ENCODE results near the gene POU3F2.
A peak's percentile ranks its signal among the peaks of the same experiment; 100 is the strongest.

POU3F2 gene

GRCh38 chr6:98839781-98840361, 5.5 kb downstream of the POU3F2 start:
- H3K9ac ChIP-seq (ENCODE audit: low read length) = no peak overlapping the region
- H3K27ac ChIP-seq (ENCODE audit: low read depth, low read length) = no peak overlapping the region
- H3K4me3 ChIP-seq (ENCODE audit: low read depth in 1 of 2, low read length in 2 of 2) = no peak overlapping the region
- H3K36me3 ChIP-seq (ENCODE audit: insufficient read depth, low read length) = no peaks in the 10 kb centered on the region
- no peaks in the 10 kb centered on the region for H3K9me3 ChIP-seq (ENCODE audit: low read length)
- peaks cover 13% of the 10 kb centered on the region for H3K4me1 ChIP-seq (ENCODE audit: insufficient read depth, low read length)
- peaks cover 88 to 98% of the 10 kb centered on the region in 2 donors for H3K27me3 ChIP-seq (ENCODE audit: control insufficient read depth in 1 of 2, insufficient read depth in 2 of 2, low read length in 2 of 2)

- H3K9ac ChIP-seq (ENCODE audit: low read length) = no peak overlapping the region
- H3K9me3 ChIP-seq (ENCODE audit: low read length) = no peaks in the 10 kb centered on the region
- no peak overlapping the region for H3K4me3 ChIP-seq (ENCODE audit: low read depth in 1 of 2, low read length in 2 of 2)
- H3K27ac ChIP-seq (ENCODE audit: low read depth, low read length) = no peak overlapping the region
- no peaks in the 10 kb centered on the region for H3K36me3 ChIP-seq (ENCODE audit: insufficient read depth, low read length)
- H3K27me3 ChIP-seq (ENCODE audit: control insufficient read depth in 1 of 2, insufficient read depth in 2 of 2, low read length in 2 of 2) = peaks cover 93 to 99% of the 10 kb centered on the region in 2 donors
- H3K4me1 ChIP-seq (ENCODE audit: insufficient read depth, low read length) = peaks cover 15% of the 10 kb centered on the region
Measured at GRCh38 chr6:98840385-98840784, 6.0 kb downstream of the POU3F2 start.

- H3K27ac ChIP-seq (ENCODE audit: low read depth, low read length) = no peak overlapping the region
- peaks cover 94 to 99% of the 10 kb centered on the region in 2 donors for H3K27me3 ChIP-seq (ENCODE audit: control insufficient read depth in 1 of 2, insufficient read depth in 2 of 2, low read length in 2 of 2)
- H3K4me3 ChIP-seq (ENCODE audit: low read depth in 1 of 2, low read length in 2 of 2) = no peak overlapping the region
- H3K4me1 ChIP-seq (ENCODE audit: insufficient read depth, low read length) = peaks cover 14% of the 10 kb centered on the region
- H3K36me3 ChIP-seq (ENCODE audit: insufficient read depth, low read length) = no peaks in the 10 kb centered on the region
- H3K9ac ChIP-seq (ENCODE audit: low read length) = no peak overlapping the region
- no peaks in the 10 kb centered on the region for H3K9me3 ChIP-seq (ENCODE audit: low read length)
Measured at GRCh38 chr6:98840996-98841513, 6.7 kb downstream of the POU3F2 start.

GRCh38 chr6:98841621-98842341, 7.4 kb downstream of the POU3F2 start:
- no peak overlapping the region for H3K4me3 ChIP-seq (ENCODE audit: low read depth in 1 of 2, low read length in 2 of 2)
- no peaks in the 10 kb centered on the region for H3K9me3 ChIP-seq (ENCODE audit: low read length)
- no peak overlapping the region for H3K27ac ChIP-seq (ENCODE audit: low read depth, low read length)
- peaks cover 94 to 99% of the 10 kb centered on the region in 2 donors for H3K27me3 ChIP-seq (ENCODE audit: control insufficient read depth in 1 of 2, insufficient read depth in 2 of 2, low read length in 2 of 2)
- peaks cover 14% of the 10 kb centered on the region for H3K4me1 ChIP-seq (ENCODE audit: insufficient read depth, low read length)
- H3K9ac ChIP-seq (ENCODE audit: low read length) = no peak overlapping the region
- H3K36me3 ChIP-seq (ENCODE audit: insufficient read depth, low read length) = no peaks in the 10 kb centered on the region

DNA sequence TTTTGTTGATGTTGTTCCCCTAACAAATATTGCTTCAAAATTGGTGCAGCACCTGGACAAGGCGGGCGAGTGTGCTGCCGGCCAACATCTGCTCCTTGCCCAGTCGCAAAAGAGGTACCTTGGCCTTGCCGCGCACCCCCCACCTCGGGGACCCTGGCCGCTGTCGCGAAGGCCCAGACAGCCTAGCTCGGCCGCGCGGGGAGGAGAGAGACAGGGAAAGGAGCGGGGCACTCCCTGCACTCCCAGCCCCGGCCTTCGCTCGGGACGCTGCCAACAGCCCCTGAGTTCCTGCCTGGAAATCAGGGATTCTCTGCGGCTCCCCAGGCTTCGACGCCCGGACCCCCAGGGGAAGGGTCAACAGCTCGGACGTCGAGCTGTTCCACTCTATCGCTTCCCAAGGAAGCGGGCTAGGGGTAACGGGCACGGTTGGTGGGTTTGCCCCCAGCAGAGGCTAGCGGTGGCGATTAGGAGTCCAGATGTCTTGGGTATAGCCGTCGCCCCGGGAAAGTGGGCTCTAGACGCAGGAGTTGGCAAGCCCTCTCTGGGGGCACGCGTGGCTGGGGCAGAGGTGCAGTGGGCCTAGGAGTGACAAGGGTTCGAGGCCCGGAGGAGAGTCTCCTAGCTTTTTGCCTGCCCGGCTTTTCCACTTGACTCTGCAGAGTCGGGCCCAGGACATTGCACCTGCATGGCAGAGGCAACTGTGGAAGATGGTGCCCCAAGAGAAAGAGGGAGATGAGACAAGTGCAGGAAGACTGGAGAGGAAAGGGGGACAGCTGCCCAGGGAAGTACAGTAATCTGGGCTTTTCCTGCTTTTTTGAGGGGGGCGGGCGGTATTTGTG, 8.2 kb downstream of the POU3F2 start:
- peaks cover 17% of the 10 kb centered on the region for H3K4me1 ChIP-seq (ENCODE audit: insufficient read depth, low read length)
- H3K9ac ChIP-seq (ENCODE audit: low read length) = no peak overlapping the region
- no peak overlapping the region for H3K4me3 ChIP-seq (ENCODE audit: low read depth in 1 of 2, low read length in 2 of 2)

GRCh38 chr6:98843271-98844243, 9.2 kb downstream of the POU3F2 start:
- no peak overlapping the region for H3K9ac ChIP-seq (ENCODE audit: low read length)
- no peaks in the 10 kb centered on the region for H3K9me3 ChIP-seq (ENCODE audit: low read length)

More for the DNA sequence above, 8.2 kb downstream of the POU3F2 start:
- Histone ChIP-seq H3K27ac (ENCODE audit: low read depth, low read length) (no peak overlapping the region), H3K9me3 (ENCODE audit: low read length) (no peaks in the 10 kb centered on the region), H3K27me3 (ENCODE audit: control insufficient read depth in 1 of 2, insufficient read depth in 2 of 2, low read length in 2 of 2) (peaks cover 94 to 99% of the 10 kb centered on the region in 2 donors), H3K36me3 (ENCODE audit: insufficient read depth, low read length) (no peaks in the 10 kb centered on the region)

GRCh38 chr6:98844244-98845210, 10.2 kb downstream of the POU3F2 start:
- H3K36me3 ChIP-seq (ENCODE audit: insufficient read depth, low read length) = no peaks in the 10 kb centered on the region
- peak overlapping the region in 1 of 2 donors; percentile 6 for H3K4me3 ChIP-seq (ENCODE audit: low read depth in 1 of 2, low read length in 2 of 2)
- peaks cover 23% of the 10 kb centered on the region for H3K4me1 ChIP-seq (ENCODE audit: insufficient read depth, low read length)
- H3K9ac ChIP-seq (ENCODE audit: low read length) = no peak overlapping the region
- H3K27me3 ChIP-seq (ENCODE audit: control insufficient read depth in 1 of 2, insufficient read depth in 2 of 2, low read length in 2 of 2) = peaks cover 86 to 93% of the 10 kb centered on the region in 2 donors
- H3K9me3 ChIP-seq (ENCODE audit: low read length) = no peaks in the 10 kb centered on the region
- H3K27ac ChIP-seq (ENCODE audit: low read depth, low read length) = no peak overlapping the region

More at GRCh38 chr6:98843271-98844243, 9.2 kb downstream of the POU3F2 start:
- no peak overlapping the region for H3K4me3 ChIP-seq (ENCODE audit: low read depth in 1 of 2, low read length in 2 of 2)
- H3K27ac ChIP-seq (ENCODE audit: low read depth, low read length) = no peak overlapping the region
- no peaks in the 10 kb centered on the region for H3K36me3 ChIP-seq (ENCODE audit: insufficient read depth, low read length)
- H3K27me3 ChIP-seq (ENCODE audit: control insufficient read depth in 1 of 2, insufficient read depth in 2 of 2, low read length in 2 of 2) = peaks cover 93 to 99% of the 10 kb centered on the region in 2 donors
- H3K4me1 ChIP-seq (ENCODE audit: insufficient read depth, low read length) = peaks cover 23% of the 10 kb centered on the region

- Histone ChIP-seq H3K36me3 (ENCODE audit: insufficient read depth, low read length) (no peaks in the 10 kb centered on the region), H3K9ac (ENCODE audit: low read length) (no peak overlapping the region), H3K9me3 (ENCODE audit: low read length) (no peaks in the 10 kb centered on the region), H3K27me3 (ENCODE audit: control insufficient read depth in 1 of 2, insufficient read depth in 2 of 2, low read length in 2 of 2) (peaks cover 77 to 84% of the 10 kb centered on the region in 2 donors), H3K4me1 (ENCODE audit: insufficient read depth, low read length) (peaks cover 23% of the 10 kb centered on the region), H3K4me3 (ENCODE audit: low read depth in 1 of 2, low read length in 2 of 2) (peak overlapping the region in 1 of 2 donors; percentile 6), H3K27ac (ENCODE audit: low read depth, low read length) (no peak overlapping the region)
Measured at GRCh38 chr6:98845211-98846020, 11.0 kb downstream of the POU3F2 start.

- Histone ChIP-seq H3K27me3 (ENCODE audit: control insufficient read depth in 1 of 2, insufficient read depth in 2 of 2, low read length in 2 of 2) (peaks cover 71 to 78% of the 10 kb centered on the region in 2 donors), H3K4me1 (ENCODE audit: insufficient read depth, low read length) (peaks cover 23% of the 10 kb centered on the region), H3K9me3 (ENCODE audit: low read length) (no peaks in the 10 kb centered on the region), H3K9ac (ENCODE audit: low read length) (no peak overlapping the region), H3K27ac (ENCODE audit: low read depth, low read length) (no peak overlapping the region), H3K36me3 (ENCODE audit: insufficient read depth, low read length) (no peaks in the 10 kb centered on the region), H3K4me3 (ENCODE audit: low read depth in 1 of 2, low read length in 2 of 2) (peak overlapping the region in 1 of 2 donors; percentile 6)
Measured at GRCh38 chr6:98846021-98846380, 11.6 kb downstream of the POU3F2 start.

Data from muscle layer of colon (tissue), 2 donors.